Endothelial cell of umbilical vein (primary cell): Measurements from ENCODE around the gene MACROD2. TPM values are rescaled to one million over a fixed set of nuclear protein-coding genes. Genes with fewer than 3 reads are reported as not detected.

Experiments
- BruUV-seq: library from RNA; stranded (reverse); fragments of 400-500 nt; replicated peaks from 2 replicates; lab custom pipeline; 2021; lab: Mats Ljungman, UMichigan
- CTCF ChIA-PET: fragments of 300-600, 350-600 bp; sonication (Branson Sonifier 250); formaldehyde crosslinking; loops from one replicate; lab custom pipeline; 2021; ENCODE audit warnings: antibody characterized with exemption, inconsistent platforms; lab: Charles Lee
- POLR2A ChIA-PET: fragments of 300-600, 350-600 bp; sonication (Branson Sonifier 250); formaldehyde crosslinking; loops from one replicate; lab custom pipeline; 2021; ENCODE audit warnings: antibody characterized with exemption, inconsistent platforms; lab: Charles Lee
- DNase-seq: peaks from one replicate; pipeline ENCODE4 v3.0.0-alpha.2; 2011; ENCODE audit warnings: low read depth, low spot score
- FAIRE-seq: peaks from 2 replicates; lab custom pipeline; 2011; peaks lifted over from hg19 to GRCh38; lab: Jason Lieb, UNC
- H2AFZ ChIP-seq: 2 replicates; pipeline ENCODE4 v1.6.0; 2012; ENCODE audit warnings: low read depth, low read length, control low read depth, inconsistent platforms
- H3K27ac ChIP-seq: 2 replicates; pipeline ENCODE4 v1.5.1; 2011; ENCODE audit warnings: low read depth, mild to moderate bottlenecking, control low read depth, low read length, moderate library complexity; ENCODE audit not compliant: insufficient read depth
- H3K27me3 ChIP-seq, 2 experiments: 2 replicates each; pipeline versions ENCODE4 v1.6.0 to v1.6.1; 2011; ENCODE audit warnings: low read length in 2 of 2, mixed read lengths in 1 of 2; ENCODE audit not compliant: control insufficient read depth in 2 of 2, insufficient read depth in 2 of 2
- H3K36me3 ChIP-seq, 2 experiments: 2 replicates in 1 of 2; 3 replicates in 1 of 2; pipeline ENCODE4 v1.5.1; 2011; ENCODE audit warnings: low read length in 2 of 2, mild to moderate bottlenecking in 1 of 2, moderate library complexity in 1 of 2; ENCODE audit not compliant: control insufficient read depth in 2 of 2, insufficient read depth in 2 of 2; ENCODE audit errors: extremely low read depth in 1 of 2
- H3K4me1 ChIP-seq: 3 replicates; pipeline ENCODE4 v1.5.1; 2011; ENCODE audit warnings: mild to moderate bottlenecking, low read length; ENCODE audit not compliant: control insufficient read depth, insufficient read depth; ENCODE audit errors: extremely low read depth
- H3K4me2 ChIP-seq: 2 replicates; pipeline ENCODE4 v1.6.1; 2011; ENCODE audit warnings: low read length, control low read depth, mixed read lengths; ENCODE audit not compliant: insufficient read depth
- H3K4me3 ChIP-seq, 3 experiments: fragments of 200-600 bp in 1 of 3; sonication (generic), shearing (Covaris generic) in 1 of 3; replicated peaks in 1 of 3; 2 replicates each; pipeline ENCODE4 v1.5.1; 2011 to 2016; ENCODE audit warnings: control low read depth in 3 of 3, low read length in 3 of 3, mild to moderate bottlenecking in 2 of 3, inconsistent platforms in 1 of 3, low read depth in 1 of 3, moderate library complexity in 1 of 3; ENCODE audit not compliant: insufficient read depth in 1 of 3
- H3K79me2 ChIP-seq: 2 replicates; pipeline ENCODE4 v1.6.0; 2012; ENCODE audit warnings: low read length, inconsistent platforms; ENCODE audit not compliant: control insufficient read depth, insufficient read depth
- H3K9ac ChIP-seq: replicated peaks from 2 replicates; pipeline ENCODE3; 2011; ENCODE audit warnings: low read length, control low read depth; ENCODE audit not compliant: insufficient read depth; ENCODE audit errors: extremely low read depth
- H3K9me1 ChIP-seq: replicated peaks from 3 replicates; pipeline ENCODE4 v1.6.0; 2011; ENCODE audit warnings: mild to moderate bottlenecking, low read length; ENCODE audit not compliant: control insufficient read depth, insufficient read depth; ENCODE audit errors: extremely low read depth
- H3K9me3 ChIP-seq: replicated peaks from 2 replicates; pipeline ENCODE4 v1.5.1; 2012; ENCODE audit warnings: low read length, inconsistent platforms; ENCODE audit not compliant: control insufficient read depth, insufficient read depth
- H4K20me1 ChIP-seq: replicated peaks from 2 replicates; pipeline ENCODE3; 2011; ENCODE audit warnings: mild to moderate bottlenecking, low read length; ENCODE audit not compliant: control insufficient read depth, insufficient read depth; ENCODE audit errors: extremely low read depth
- EZH2 ChIP-seq: IDR thresholded peaks from 2 replicates; pipeline ENCODE4 v1.6.1; 2012; ENCODE audit warnings: borderline replicate concordance, low read depth, mild to moderate bottlenecking, moderate library complexity, low read length, inconsistent platforms; ENCODE audit not compliant: severe bottlenecking
- FOS ChIP-seq: IDR thresholded peaks from 2 replicates; pipeline ENCODE4 v1.6.1; 2011; ENCODE audit warnings: mild to moderate bottlenecking, low read length, moderate library complexity, borderline replicate concordance; ENCODE audit not compliant: insufficient read depth
- GATA2 ChIP-seq: IDR thresholded peaks from 2 replicates; pipeline ENCODE4 v1.7.0; 2011; ENCODE audit warnings: low read depth, mild to moderate bottlenecking, moderate library complexity, mixed read lengths, low read length; ENCODE audit not compliant: insufficient read length, insufficient read depth
- JUN ChIP-seq: IDR thresholded peaks from 2 replicates; pipeline ENCODE4 v1.6.1; 2011; ENCODE audit warnings: borderline replicate concordance, low read depth; ENCODE audit not compliant: insufficient read length, insufficient read depth
- MYC ChIP-seq: IDR thresholded peaks from one replicate; pipeline ENCODE4 v1.6.1; 2011; ENCODE audit warnings: mild to moderate bottlenecking, low read depth, low read length
- POLR2A ChIP-seq: IDR thresholded peaks from 2 replicates; pipeline ENCODE4 v1.6.1; 2012; ENCODE audit warnings: low read depth, mild to moderate bottlenecking, control low read depth, low read length
- POLR2AphosphoS5 ChIP-seq: IDR thresholded peaks from 2 replicates; pipeline ENCODE4 v1.6.1; 2012; ENCODE audit warnings: low read depth, mild to moderate bottlenecking, control low read depth, low read length, moderate library complexity; ENCODE audit not compliant: insufficient read depth
- dilution Hi-C: fragments of 300-500 bp; cut with MboI; formaldehyde crosslinking; loops from one replicate; pipeline ENCODE4 v1.15.0; 2019; ENCODE audit warnings: low sequenced_read_pairs; ENCODE audit not compliant: extremely low pct_ligation_motif_present
- intact Hi-C: fragments of 100-400 bp; cut with micrococcal nuclease; formaldehyde crosslinking; loops from one replicate; pipeline ENCODE4 v1.10.0; 2022
- polyA plus RNA-seq, 4 experiments: library from polyadenylated mRNA; depleted of rRNA in 3 of 4; stranded (reverse) in 3 of 4; unstranded in 1 of 4; fragments of >200 nt; gene quantifications; 2 replicates each; pipeline versions ENCODE4 v1.2.1 to v1.2.3, GENCODE V29; 2011 to 2012; ENCODE audit warnings: missing spikeins in 1 of 4
- total RNA-seq: library from RNA; stranded (reverse); gene quantifications from 2 replicates; pipeline ENCODE4 v1.2.3, GENCODE V29; 2021
- TF ChIP-seq, protein P1 (sequence below), 2 donors: IDR thresholded peaks; 1 replicate in 1 of 2; 2 replicates in 1 of 2; pipeline ENCODE4 v1.5.1; 2011; ENCODE audit warnings: low read length in 2 of 2, mild to moderate bottlenecking in 2 of 2, moderate library complexity in 2 of 2, control low read depth in 1 of 2, inconsistent platforms in 1 of 2, low read depth in 1 of 2; ENCODE audit not compliant: insufficient read depth in 1 of 2; ENCODE audit errors: extremely low read depth in 1 of 2
- TF ChIP-seq, protein P2 (sequence below): IDR thresholded peaks from 2 replicates; pipeline ENCODE4 v1.6.1; 2011; ENCODE audit not compliant: insufficient read depth, insufficient read length

The MACROD2 gene
- total and polyA plus RNA-seq, 2 donors (not counting 3 experiments of a cell fraction or from before 2014, with no cell fraction given) = 0.11 to 0.73 TPM

DNA sequence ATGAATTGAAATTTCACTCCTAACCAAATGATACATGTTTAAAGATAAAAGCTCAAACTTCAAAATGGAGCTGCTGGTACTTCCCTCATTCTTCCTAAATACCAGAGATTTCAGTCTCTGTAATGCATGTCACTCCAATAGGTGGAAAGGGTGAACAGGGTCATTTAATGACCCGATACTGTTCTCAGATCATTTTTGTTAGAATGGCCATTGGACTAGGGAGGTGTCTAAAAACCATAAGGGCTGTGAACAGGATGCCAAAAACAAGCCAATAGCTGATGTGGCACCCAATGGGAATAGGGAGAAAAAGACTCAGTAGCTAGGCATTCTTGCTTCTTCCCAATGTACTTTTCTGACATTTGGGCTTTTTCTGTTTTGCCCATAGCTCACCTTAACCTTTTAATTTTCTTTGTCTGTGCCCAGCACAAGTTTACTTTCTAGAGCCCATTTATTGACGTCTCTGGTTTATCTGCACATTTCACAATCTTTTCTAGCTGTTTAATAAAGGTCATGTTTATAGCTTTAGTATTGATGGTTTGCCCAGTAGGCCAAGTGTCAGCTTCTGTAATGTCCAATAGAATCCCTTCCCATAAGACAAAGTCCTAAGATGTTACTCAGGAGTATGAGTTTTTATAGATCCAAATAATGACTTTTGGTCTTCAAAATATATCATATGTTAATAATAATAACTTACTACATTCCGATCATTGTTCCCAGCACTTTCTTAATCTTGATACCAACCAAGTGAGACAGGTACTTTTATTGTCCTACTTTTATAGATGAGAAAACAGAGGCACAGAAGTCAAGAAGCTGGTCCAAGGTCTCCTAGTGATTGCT lies 366.4 kb downstream of the MACROD2 start:
- FAIRE-seq (no peak), DNase-seq (no peak)
- no peak overlapping the region for H3K27ac ChIP-seq
- no peaks in the 10 kb centered on the region for H4K20me1 ChIP-seq
- H3K79me2 ChIP-seq = no peaks in the 10 kb centered on the region
- no peaks in the 10 kb centered on the region for H3K27me3 ChIP-seq
- BruUV-seq = no TSS peak
- ChIA-PET POLR2A (no interaction called here), CTCF (interaction anchor here (0.7 to 1.8 kb wide), 3 partner anchors 12 to 42 kb away, joined by 3 to 6 read pairs (median 3); partner anchors contain the start of gene FLRT3)
- no peaks in the 10 kb centered on the region for H3K36me3 ChIP-seq
- H2AFZ ChIP-seq = no peak overlapping the region
- H3K4me1 ChIP-seq = no peaks in the 10 kb centered on the region
- intact Hi-C loops = no loop called here
- TF ChIP-seq, protein P1, sequence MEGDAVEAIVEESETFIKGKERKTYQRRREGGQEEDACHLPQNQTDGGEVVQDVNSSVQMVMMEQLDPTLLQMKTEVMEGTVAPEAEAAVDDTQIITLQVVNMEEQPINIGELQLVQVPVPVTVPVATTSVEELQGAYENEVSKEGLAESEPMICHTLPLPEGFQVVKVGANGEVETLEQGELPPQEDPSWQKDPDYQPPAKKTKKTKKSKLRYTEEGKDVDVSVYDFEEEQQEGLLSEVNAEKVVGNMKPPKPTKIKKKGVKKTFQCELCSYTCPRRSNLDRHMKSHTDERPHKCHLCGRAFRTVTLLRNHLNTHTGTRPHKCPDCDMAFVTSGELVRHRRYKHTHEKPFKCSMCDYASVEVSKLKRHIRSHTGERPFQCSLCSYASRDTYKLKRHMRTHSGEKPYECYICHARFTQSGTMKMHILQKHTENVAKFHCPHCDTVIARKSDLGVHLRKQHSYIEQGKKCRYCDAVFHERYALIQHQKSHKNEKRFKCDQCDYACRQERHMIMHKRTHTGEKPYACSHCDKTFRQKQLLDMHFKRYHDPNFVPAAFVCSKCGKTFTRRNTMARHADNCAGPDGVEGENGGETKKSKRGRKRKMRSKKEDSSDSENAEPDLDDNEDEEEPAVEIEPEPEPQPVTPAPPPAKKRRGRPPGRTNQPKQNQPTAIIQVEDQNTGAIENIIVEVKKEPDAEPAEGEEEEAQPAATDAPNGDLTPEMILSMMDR (IDR thresholded peaks at IDR 0.05; ENCODE audit: extremely low read depth in 1 of 2, insufficient read depth in 1 of 2, low read depth in 1 of 2, low read length in 2 of 2) = no peak
- TF ChIP-seq MYC = no peak
- TF ChIP-seq EZH2 = no peak
- TF ChIP-seq POLR2AphosphoS5 = no peak
- TF ChIP-seq, protein P2, sequence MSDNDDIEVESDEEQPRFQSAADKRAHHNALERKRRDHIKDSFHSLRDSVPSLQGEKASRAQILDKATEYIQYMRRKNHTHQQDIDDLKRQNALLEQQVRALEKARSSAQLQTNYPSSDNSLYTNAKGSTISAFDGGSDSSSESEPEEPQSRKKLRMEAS = no peak
- TF ChIP-seq JUN = no peak
- no peak for TF ChIP-seq POLR2A
- no peak for TF ChIP-seq GATA2
- TF ChIP-seq FOS = no peak
- no peak overlapping the region for H3K4me2 ChIP-seq
- no peaks in the 10 kb centered on the region for H3K9me1 ChIP-seq
- H3K4me3 ChIP-seq = no peak overlapping the region
- H3K9ac ChIP-seq = no peak overlapping the region
- no peaks in the 10 kb centered on the region for H3K9me3 ChIP-seq
- dilution Hi-C loops = no loop called here
